Fibroblast of skin of scalp (primary cell): Measurements from ENCODE around the gene BRAT1.
"Not testable (repeated sequence)": the region's sequence is repeated elsewhere in the genome, so short reads cannot be mapped to it uniquely, and the experiment has no call there.

Experiments
- DNase-seq: peaks from one replicate; pipeline ENCODE4 v3.0.0-alpha.2; 2013

The BRAT1 gene

DNA sequence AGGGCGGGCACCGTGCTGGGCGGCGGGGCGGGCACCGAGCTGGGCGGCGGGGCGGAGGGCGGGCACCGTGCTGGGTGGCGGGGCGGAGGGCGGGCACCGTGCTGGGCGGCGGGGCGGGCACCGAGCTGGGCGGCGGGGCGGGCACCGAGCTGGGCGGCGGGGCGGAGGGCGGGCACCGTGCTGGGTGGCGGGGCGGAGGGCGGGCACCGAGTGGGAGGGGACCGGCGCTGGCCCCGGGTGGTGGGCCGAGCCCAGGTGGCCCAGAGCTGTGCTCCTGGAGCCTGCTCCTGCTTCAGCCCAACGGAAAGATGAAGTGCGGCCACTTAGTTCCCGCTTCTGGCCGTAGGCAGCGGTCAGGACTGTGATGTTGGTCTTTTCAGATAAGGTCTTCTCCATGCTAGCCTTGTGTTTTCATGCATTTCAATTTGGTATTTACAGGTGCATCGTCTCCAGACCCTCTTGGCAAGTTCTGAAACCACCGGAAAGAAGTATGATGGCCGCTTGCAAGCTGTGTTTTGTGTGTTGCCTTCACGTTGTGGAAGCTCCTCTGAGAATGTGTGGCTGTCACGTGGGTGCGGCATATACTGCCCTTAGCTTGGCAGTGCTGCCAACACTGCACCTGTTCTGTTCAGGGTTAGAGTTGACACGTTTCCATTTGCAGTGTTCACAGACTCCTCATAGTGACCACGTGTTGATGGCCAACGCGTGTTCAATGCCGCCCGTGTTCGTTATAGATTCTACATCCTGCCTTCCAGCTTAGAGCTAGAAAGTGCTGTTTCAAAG lies 28.7 kb upstream of the BRAT1 start:
- DNase-seq, result no peak

DNA sequence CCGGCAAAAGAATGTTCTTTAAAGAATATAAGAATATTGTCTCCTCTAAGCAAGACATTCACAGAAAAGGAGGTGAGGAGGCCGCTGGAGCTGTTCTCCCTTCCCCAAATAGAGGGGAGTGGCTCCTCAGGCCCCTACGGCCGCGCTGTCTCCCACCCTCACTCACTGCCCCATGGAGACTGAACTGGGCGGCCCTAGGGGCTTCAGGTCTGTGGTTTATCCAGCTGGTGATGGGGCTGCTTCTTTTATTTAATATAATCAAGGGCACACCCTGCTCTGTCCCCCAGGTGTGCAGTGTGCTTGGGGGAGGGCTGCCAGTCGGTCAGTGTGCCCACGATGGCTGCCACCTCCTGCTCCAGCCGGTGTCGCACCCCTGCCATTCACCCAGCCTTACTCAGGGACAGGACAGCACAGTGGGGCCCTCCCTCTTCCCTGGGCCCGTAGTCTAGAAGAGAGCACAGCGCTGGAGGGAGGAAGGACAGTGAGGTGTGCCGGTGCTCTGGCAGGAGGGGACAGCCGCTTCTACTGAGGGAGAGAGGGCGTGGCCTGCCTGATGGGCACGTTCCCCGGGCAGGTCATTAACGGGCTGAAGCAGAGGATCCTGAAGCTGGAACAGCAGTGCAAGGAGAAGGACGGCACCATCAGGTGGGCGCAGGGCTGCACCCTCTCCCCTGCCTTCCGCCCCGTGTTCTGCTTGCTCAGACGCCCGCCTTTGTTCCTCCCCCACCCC lies 26.8 kb upstream of the BRAT1 start:
- DNase-seq, result no peak

DNA sequence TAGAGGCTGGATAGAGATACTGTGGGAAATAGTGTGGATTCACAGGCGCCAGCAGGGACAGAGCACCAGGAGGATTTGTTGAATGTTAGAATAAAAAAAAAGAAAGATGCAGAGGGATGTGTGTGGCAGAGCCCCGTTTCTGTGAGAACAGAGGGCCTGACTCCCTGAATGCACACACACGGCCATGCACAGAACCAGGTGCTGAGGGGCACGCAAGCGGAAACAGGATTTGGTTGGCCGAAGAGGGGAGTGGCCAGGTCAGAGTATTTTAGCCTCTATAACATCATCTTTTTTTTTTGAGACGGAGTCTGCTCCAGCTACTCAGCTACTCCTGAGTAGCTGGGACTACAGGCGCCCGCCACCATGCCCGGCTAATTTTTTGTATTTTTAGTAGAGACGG lies 25.3 kb upstream of the BRAT1 start:
- DNase-seq, result no peak

DNA sequence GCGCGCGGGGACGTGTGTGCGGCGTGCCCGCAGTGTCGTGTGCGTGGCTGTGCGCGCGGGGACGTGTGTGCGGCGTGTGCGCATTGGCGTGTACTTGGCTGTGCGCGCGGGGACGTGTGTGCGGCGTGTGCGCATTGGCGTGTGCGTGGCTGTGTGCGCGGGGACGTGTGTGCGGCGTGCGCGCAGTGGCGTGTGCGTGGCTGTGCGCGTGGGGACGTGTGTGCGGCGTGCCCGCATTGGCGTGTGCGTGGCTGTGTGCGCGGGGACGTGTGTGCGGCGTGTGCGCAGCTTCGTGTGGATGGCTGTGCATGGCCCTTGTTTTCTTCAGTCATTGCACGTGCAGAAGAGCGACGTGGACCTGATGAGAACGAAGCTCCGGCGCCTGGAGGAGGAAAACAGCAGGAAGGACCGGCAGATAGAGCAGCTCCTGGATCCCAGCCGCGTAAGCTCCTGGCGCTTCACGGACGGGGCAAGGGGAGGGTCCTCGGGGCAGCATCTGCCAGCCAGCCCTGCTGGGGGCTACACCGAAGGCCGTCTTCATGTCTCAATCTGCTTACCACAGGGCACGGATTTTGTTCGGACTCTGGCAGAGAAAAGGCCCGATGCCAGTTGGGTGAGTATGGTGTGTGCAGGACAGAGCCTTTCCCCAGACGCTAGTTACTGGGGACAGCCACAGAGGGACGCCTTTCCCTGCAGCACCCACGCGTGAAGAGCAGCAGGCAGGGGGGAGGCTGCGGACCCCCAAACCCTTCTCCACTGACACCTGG lies 22.8 kb upstream of the BRAT1 start:
- DNase-seq, result no peak

DNA sequence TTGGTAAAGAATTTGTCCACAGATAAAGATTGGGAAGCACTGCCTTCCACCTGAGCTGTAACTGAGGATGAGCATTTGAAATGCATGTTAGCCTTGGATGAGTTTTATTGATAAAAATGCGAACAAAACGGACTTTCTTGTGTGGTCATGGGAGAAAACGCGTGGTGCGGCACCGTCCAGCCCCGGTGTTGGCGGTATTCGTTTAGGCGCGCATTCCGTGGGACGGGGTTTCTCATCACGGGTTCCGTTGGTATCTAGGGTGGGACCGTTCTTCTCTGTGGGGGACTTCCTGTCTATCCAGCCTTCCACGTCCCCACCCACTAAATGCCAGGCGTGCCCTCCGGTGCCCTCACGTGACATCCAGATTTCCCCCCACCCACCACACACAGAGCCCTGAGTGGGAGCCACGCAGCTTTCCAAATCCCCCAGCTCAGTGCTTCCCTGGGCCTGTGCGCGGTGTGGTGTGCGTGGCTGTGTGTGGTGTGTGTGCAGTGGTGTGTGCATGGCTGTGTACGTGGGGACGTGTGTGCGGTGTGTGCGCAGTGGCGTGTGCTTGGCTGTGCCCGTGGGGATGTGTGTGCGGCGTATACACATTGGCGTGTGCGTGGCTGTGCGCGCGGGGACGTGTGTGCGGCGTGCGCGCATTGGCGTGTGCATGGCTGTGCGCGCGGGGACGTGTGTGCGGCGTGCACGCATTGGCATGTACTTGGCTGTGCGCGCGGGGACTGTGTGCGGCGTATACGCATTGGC lies 21.6 kb upstream of the BRAT1 start:
- DNase-seq, result no peak

DNA sequence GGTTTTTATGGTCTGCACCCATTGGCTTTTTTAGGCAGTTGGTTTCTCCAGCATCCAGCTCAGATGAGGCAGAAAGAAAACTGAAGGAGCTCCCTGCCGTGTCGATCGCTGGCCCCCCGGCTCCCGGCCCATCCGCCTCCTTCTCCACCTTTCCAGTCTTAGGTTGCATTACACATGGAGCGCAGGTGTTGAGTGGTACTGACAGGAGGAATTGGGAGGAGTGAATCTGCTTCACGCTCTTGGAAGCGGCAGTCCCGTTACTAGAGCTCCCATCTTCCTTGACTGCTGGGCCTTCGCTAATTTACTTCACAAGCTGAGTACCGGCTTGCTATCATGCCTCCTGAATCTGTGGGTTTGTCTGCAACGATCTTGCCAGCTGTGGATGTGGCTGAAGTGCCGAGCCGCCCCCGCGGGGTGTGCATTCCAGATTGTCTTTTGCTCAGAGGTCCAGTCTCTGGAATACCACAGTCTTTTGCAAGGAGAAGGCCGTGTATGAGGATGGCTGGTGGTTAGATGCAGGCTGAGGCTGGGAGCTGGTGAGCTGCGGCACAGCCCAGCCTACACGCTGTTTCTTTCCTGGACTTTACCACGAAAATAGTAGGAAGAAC lies 20.5 kb upstream of the BRAT1 start:
- DNase-seq, result no peak

DNA sequence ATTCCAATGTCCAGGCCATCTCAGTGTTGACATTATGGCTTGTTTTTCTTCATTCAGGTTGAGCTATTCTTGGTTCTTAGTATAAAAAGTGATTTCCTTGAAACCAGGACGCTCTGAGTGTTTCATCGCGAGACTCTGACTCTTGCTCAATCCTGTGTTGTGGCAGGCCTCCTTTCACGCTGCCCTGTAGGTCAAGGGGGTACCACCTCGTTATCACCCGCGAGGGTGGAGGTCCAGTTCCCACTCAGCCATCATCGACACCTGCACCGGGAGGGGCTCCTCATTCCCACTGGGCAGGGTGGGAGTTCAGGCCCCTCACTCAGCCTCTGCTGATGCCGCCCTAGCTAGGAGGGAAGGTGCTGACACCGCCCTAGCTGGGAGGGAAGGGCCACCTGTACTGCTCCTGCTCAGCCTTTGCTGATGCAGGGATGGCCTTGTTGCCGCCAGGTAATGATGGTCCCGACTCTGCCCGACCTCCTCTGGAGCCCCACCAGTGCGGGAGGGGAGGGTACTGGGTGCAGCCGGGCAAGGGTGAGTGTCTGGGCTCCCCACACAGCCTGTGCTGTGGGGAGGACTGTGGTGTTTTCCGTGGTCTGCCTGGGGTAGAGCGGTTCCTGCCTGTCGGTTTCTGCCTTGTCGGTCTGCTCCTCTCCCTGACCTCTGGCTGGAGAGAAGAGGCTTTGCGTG lies 19.9 kb upstream of the BRAT1 start:
- no peak for DNase-seq

DNA sequence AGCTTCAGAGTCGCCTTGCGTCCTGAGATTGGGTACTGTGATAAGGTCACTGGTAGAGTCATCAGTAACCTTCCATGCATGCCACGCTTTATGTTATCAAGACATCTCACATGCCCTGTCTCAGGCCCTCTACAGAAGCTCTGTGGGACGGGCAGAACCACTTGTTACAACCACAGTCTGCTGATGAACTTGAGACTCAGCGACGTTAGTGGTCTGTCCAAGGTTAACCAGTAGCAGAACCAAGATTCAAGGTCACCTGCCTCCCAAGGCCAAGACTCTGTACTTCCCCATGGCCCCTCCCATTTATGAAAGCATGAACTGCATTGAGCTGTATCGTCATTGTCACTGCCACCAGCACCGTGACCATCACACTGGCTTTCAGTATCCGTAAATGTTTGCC lies 18.4 kb upstream of the BRAT1 start:
- DNase-seq, result no peak

DNA sequence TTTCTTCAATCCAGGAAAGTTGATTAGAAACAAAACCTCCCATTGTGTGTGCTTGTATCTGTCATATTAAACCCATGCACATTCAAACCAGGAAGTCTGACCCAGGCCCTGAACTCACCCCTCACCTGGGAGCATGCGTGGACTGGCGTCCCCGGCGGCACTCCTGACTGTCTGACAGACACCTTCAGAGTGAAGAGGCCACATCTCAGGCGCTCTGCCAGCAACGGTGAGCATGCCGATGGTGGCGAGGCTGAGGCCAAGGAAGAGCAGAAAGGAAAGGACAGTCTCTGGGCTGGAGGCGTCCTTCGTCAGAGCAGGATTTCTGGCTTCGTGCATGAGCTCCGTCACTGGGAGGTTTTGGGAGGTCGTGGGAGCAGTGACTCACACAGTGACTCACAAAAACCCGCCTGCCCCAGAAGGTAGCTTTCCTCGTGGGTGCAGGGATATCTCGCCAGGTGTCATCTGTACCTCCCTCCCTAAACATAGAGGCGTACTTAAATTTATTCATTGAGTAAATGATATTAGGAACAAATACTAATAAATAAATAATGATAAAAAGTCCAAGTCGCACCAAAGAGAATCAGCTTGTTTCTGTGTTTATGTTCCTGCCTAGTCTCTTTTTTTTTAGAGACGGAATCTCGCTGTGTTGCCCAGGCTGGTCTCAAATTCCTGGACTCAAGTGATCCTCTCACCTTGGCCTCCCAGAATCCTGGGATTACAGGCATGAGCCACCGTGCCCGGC lies 16.9 kb upstream of the BRAT1 start:
- DNase-seq, result no peak

DNA sequence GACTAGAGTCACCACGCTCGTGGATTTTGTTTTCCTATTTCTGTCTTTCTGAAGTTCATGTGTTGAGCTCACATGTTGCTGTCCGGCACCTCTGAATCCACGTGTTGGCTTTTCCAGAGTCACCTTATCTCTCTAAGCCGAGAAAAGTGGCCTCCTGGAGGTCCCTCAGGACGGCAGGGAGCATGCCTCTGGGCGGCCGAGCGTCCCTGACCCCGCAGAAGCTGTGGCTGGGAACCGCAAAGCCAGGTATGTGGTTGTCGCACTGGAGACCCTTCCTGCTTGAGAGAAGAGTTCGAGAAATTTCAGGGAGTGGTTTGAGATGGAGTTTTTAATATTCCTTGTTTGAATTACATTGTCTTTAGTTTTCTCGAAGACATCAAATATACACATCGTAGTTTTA lies 16.1 kb upstream of the BRAT1 start:
- no peak for DNase-seq

DNA sequence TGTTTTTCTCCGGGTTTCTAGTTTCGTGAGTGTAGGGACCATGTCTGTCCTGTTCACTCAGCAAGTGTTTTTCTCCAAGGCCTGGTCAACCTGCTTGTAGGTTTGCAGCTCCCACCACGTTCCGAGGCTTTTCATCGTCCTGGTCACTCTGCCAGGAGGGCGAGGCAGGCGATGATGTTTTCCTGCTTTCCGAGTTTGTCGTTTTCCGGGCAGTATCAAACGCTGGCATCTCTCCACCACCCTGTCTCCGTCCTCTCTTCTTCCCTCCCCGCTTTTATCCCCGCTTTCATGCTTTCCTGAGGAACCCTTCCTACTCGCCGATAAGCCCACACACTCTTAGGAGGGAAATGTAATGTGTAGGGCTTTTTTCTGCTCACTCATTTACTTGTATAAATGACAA lies 14.7 kb upstream of the BRAT1 start:
- DNase-seq, result no peak

DNA sequence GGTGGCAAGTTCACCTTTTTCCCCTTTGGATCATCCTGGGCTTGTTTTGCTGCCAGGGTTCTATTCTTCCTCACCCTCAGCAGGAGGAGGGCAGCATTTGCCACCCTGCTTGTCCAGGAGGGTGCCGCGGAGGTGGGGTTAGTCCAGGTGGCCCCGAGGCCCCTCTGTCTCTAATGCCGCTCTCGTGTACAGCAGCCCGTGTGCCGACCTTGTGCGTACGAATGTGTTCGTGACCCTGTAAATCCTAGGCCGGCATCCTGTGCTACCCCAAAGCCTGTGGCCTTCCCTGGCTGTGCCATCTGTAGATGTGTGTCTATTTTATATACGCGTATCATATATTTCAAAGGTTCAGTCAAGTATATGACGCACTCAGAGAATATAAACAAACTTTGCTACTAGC lies 14.1 kb upstream of the BRAT1 start:
- DNase-seq, result no peak

DNA sequence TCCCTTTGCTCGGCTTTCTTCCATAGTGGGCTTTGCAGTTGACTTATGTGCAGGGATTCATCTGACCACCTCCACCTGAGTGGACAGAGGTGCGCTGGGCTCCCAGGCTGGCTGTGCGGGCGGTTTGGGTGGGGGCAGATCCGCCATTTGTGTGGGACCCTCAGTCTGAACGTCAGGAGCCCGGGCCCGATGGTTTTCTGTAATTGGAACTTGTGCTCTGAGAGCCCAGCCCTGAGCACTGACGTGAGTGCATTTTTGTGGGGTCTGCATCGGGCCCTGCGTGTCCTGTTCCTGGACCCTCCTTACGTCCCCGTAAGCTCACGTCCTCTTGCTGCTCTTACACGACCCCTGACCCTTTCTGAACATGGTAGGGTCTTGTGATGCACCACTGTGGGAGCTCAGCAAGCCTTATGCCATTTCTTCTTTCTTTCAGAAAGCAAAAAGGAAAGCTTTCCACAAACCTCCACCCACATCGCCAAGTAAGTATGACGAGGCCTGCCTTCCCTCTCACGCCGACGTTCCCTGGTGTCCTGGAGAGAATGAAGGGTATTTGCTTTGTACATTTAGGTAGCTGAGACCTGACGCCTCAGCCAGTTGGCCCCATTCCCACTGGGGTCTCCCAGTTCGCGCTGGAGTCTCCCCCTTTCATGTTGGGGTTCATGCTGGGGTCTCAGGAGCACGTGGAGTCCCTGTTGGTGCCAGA lies 13.3 kb upstream of the BRAT1 start:
- no peak for DNase-seq

DNA sequence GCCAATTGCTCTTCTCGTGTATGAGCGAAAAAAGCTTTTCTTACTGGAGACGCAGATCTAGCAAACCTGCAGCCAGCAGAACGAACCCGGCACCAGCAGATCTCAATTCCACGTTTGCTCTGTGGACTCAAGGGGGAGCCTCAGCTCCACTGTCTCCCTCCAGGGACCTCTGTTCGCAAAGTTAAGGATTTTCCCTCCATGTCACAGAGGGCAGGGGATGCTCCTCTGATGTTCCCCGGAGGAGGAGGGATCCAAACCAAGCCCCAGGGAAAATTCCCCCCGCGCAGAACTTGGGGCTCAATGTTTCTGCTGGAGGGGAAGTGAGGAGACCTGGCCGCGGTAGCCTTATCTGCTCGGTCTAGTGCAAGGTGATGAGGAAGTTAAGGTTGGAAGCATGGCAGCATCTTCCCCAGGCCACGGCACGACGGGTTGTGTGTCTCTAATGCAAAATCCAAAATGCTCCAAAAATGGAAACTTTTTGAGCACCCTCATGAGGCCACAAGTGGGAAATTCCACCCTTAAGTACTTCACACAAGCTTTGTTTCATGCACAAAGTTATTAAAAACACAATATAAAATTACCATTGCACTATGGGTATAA lies 12.5 kb upstream of the BRAT1 start:
- DNase-seq, result peak; percentile 51

DNA sequence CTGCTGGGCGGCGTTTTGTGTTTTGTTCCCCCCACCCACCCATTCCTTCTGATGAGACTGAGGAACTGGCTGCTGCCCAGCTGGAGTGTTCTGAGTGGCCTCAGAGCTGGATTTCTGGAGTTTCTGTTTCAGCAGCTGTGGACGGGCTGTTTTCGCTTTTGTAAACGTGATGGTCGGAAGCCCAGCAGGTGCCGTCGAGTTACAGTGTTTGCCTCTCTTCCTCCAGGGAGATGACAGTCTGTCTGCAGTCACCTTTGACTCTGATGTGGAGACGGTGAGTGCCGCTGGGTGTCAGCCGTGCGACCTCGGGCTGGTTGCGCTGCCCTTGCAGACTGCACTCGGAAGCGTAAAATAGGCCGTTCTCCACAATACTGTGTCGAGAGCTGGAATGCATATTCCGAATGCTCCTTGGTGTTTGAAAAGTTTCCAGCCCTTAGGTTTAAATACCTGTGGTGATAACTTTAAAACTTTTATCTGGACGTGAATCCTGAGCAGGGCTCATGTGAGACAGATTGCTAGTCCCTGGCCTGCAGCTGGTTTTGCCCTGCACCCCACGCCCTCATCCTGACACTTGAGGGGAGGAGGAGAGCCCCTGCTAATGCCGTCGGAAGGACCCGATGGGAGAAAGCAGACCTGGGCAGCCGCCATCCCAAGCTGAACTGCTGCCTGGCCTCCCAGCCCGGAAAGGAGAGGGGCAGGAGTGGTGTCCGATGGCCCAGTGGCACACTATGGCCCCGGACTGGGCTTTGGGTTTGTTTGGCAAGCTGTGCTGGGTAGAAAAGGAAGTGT lies 11.8 kb upstream of the BRAT1 start:
- DNase-seq, result peak; percentile 38

DNA sequence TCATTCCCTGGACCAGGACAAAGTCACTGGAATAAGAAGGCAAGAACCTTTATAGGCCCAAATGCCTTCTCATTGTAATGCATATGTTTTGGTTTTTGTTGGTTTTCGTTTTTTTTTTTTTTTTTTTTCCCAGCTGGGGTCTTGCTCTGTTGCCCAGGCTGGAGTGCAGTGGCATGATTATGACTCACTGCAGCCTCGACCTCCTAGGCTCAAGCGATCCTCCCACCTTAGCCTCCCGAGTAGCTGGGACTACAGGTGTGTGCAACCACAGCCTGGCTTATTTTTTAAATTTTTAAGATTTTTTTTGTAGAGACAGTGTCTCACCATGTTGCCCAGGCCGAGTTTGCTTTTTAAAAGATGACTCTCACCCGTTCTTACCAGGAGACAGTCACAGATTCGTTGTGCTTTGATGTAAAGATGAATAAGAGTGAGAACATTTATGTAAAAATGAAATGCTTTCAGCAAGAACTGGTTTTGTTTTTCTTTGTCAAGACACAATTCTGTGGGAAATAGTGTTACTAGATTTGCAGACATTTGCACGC lies 11.1 kb upstream of the BRAT1 start:
- no peak for DNase-seq

DNA sequence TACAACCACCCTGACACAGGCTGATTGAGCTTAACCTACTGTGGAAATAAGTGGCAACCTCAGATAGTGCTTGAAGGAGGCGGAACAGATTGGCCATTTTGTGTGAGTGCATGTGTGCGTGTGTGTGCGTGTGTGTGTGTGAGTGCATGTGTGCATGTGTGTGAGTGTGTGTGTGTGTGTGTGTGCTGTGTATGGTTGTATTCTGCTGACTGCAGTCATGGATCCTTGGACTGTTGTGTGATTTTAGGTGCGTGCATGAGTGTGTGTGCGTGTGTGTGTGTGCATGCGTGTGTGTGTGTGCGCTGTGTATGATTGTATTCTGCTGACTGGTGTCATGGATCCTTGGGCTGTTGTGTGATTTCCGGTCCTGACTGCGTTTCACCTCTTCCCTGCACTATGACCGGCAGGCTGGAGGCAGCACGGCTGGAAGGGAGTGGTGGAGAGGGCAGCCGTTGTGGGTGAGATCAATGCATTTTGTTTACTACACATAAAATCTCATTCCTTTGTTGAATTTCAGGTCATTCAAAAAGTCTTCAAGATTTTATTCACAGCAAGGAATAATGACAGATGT lies 9.7 kb upstream of the BRAT1 start:
- no peak for DNase-seq

DNA sequence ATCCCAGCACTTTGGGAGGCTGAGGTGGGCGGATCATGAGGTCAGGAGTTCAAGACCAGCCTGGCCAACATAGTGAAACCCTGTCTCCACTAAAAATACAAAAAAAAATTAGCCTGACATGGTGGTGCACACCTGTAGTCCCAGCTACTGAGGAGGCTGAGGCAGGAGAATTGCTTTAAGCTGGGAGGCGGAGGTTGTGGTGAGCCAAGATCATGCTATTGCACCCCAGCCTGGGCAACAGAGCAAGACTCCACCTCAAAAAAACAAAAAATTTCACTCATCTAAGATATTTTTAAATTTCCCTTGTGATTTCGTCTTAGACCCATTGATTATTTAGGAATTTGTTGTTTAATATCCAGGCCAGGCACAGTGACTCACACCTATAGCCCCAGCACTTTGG lies 8.6 kb upstream of the BRAT1 start:
- not testable (repeated sequence) for DNase-seq
